ENCODE measurements around the gene GABRP.

The GABRP gene, protein sequence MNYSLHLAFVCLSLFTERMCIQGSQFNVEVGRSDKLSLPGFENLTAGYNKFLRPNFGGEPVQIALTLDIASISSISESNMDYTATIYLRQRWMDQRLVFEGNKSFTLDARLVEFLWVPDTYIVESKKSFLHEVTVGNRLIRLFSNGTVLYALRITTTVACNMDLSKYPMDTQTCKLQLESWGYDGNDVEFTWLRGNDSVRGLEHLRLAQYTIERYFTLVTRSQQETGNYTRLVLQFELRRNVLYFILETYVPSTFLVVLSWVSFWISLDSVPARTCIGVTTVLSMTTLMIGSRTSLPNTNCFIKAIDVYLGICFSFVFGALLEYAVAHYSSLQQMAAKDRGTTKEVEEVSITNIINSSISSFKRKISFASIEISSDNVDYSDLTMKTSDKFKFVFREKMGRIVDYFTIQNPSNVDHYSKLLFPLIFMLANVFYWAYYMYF

DNA sequence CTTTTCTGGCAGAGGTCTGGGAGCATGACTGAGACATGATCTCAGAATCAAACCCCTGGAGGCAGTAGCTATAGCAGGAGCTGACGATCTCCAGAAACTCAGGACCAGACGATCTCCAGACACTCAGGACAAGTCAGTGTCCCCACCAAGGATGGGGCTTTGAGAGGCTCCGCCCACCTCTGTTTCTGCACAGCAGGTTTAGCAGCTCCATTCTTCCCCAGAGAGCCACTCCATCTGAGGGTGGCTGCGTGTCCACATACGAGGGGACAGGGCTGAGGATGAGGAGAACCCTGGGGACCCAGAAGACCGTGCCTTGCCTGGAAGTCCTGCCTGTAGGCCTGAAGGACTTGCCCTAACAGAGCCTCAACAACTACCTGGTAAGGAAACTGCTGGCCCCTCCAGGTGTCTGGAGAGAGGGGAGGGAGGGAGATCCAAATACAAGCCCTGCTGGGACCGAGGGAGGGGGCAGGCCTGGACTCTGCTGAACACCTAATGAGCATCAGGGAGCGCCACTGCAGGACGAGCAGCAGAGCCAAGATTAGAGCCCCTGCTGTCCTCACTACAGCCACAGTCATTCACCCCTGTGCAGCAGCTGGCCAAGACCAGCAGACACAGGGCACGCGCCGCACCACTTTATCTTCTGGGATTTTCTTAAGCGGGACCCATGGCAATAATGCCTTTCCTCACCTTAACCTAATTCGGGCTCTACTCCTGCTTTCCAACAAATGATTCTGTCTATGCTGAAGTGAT, at the start of gene GABRP:
Gene GABRP (plus strand): TSS at position 228 of the 750 bp plus-strand sequence. CDS start 4,891 bp downstream, outside the sequence.
- Histone ChIP-seq H3K4me1 (ENCODE audit: control insufficient read depth, insufficient read depth, low read length) (no peaks in the 10 kb centered on the region), H3K27me3 (ENCODE audit: control insufficient read depth, insufficient read depth, low read length) (no peaks in the 10 kb centered on the region), H3K4me3 (ENCODE audit: low read depth, low read length) (no peak within 1 kb of the TSS), H3K9ac (ENCODE audit: low read depth, low read length) (no peak within 1 kb of the TSS), H3K36me3 (ENCODE audit: control insufficient read depth, insufficient read depth, low read length) (no peaks in the 10 kb centered on the region), H3K9me3 (ENCODE audit: control insufficient read depth, insufficient read depth, low read length) (no peaks in the 10 kb centered on the region)

DNA sequence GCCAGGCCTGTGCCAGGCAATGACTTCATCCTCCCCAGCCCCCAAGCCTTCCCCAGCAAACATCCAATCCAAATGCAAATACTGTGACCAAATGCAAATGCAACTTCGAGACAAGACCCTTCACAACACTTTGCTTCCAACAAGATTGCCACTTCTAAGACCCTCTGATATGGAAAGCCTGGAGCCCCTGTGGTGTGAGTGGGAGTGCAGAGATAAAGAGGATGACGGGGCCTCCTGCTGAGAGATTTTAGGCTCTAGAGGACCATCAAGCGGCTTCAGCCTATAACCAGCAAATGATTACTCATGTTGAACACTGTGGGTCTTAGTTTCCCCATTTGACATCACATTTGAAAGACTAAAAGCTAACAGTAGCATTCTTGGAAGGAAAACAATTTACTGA, 46.6 kb upstream of the GABRP start:
- Histone ChIP-seq H3K27me3 (ENCODE audit: control insufficient read depth, insufficient read depth, low read length) (no peaks in the 10 kb centered on the region), H3K36me3 (ENCODE audit: control insufficient read depth, insufficient read depth, low read length) (no peaks in the 10 kb centered on the region), H3K9ac (ENCODE audit: low read depth, low read length) (no peak overlapping the region), H3K4me1 (ENCODE audit: control insufficient read depth, insufficient read depth, low read length) (peaks cover 9% of the 10 kb centered on the region), H3K4me3 (ENCODE audit: low read depth, low read length) (no peak overlapping the region), H3K9me3 (ENCODE audit: control insufficient read depth, insufficient read depth, low read length) (no peaks in the 10 kb centered on the region)

DNA sequence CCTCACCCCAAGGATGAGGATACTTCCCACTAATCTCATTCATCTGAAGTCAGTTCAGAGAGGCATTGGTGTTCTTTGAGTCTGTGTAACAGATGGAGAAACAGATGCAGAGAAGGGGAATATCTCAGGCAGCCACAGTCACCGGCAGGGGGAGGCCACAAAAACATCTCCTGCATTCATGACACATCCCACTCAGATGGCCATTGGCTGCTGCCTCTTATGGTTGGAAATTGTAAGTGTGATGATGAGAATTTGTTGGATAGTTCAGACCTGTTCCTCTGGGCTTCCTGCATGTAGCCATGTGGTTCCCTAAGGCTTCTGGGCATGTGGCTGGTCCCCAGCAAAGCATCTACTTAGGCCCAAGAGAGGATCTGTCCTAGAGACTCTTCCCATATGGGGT, 45.9 kb upstream of the GABRP start:
- no peaks in the 10 kb centered on the region for H3K36me3 ChIP-seq (ENCODE audit: control insufficient read depth, insufficient read depth, low read length)
- H3K27me3 ChIP-seq (ENCODE audit: control insufficient read depth, insufficient read depth, low read length) = no peaks in the 10 kb centered on the region
- H3K4me1 ChIP-seq (ENCODE audit: control insufficient read depth, insufficient read depth, low read length) = peaks cover 9% of the 10 kb centered on the region
- H3K9ac ChIP-seq (ENCODE audit: low read depth, low read length) = no peak overlapping the region
- no peak overlapping the region for H3K4me3 ChIP-seq (ENCODE audit: low read depth, low read length)
- no peaks in the 10 kb centered on the region for H3K9me3 ChIP-seq (ENCODE audit: control insufficient read depth, insufficient read depth, low read length)

DNA sequence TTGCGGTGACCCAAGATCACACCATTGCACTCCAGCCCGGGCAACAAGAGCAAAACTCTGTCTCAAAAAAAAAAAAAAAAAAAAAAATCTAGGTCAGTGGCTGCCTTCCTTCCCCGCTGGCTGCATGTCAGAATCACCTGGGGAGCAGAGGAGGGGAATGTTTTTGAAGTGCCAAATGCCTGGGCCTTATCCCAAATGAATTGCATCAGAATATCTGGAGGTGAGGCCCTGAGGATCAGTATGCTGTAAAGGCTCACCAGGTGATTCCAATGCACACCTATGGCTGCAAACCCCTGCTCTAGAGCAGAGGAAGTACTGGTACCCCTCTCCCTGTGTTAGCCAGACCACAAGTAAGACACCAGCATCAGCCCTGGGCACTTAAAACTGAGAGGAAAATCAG, 44.7 kb upstream of the GABRP start:
- peaks cover 9% of the 10 kb centered on the region for H3K4me1 ChIP-seq (ENCODE audit: control insufficient read depth, insufficient read depth, low read length)
- H3K36me3 ChIP-seq (ENCODE audit: control insufficient read depth, insufficient read depth, low read length) = no peaks in the 10 kb centered on the region
- no peaks in the 10 kb centered on the region for H3K9me3 ChIP-seq (ENCODE audit: control insufficient read depth, insufficient read depth, low read length)
- H3K4me3 ChIP-seq (ENCODE audit: low read depth, low read length) = no peak overlapping the region
- H3K9ac ChIP-seq (ENCODE audit: low read depth, low read length) = no peak overlapping the region
- no peaks in the 10 kb centered on the region for H3K27me3 ChIP-seq (ENCODE audit: control insufficient read depth, insufficient read depth, low read length)

DNA sequence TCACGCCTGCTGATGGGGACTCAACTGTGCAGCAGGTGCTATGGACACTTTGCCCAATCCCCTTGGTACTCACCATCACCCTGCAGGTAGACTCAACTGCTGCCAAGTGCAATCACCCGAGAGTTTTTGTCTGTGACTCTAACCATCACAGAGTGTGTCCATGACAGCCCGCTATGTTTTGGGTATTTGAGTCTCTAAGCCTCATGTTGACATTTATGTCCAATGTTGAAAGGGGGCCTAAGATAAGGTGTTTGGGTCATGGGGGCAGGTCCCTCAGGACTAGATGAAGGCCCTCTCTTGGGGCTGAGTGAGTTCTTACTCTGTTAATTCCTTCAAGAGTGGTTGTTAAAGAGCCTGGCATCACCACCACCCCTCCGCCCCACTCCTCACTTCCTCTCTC, 44.1 kb upstream of the GABRP start:
- H3K9ac ChIP-seq (ENCODE audit: low read depth, low read length) = no peak overlapping the region
- no peaks in the 10 kb centered on the region for H3K9me3 ChIP-seq (ENCODE audit: control insufficient read depth, insufficient read depth, low read length)
- no peaks in the 10 kb centered on the region for H3K36me3 ChIP-seq (ENCODE audit: control insufficient read depth, insufficient read depth, low read length)
- H3K27me3 ChIP-seq (ENCODE audit: control insufficient read depth, insufficient read depth, low read length) = no peaks in the 10 kb centered on the region
- H3K4me1 ChIP-seq (ENCODE audit: control insufficient read depth, insufficient read depth, low read length) = peaks cover 9% of the 10 kb centered on the region
- no peak overlapping the region for H3K4me3 ChIP-seq (ENCODE audit: low read depth, low read length)

DNA sequence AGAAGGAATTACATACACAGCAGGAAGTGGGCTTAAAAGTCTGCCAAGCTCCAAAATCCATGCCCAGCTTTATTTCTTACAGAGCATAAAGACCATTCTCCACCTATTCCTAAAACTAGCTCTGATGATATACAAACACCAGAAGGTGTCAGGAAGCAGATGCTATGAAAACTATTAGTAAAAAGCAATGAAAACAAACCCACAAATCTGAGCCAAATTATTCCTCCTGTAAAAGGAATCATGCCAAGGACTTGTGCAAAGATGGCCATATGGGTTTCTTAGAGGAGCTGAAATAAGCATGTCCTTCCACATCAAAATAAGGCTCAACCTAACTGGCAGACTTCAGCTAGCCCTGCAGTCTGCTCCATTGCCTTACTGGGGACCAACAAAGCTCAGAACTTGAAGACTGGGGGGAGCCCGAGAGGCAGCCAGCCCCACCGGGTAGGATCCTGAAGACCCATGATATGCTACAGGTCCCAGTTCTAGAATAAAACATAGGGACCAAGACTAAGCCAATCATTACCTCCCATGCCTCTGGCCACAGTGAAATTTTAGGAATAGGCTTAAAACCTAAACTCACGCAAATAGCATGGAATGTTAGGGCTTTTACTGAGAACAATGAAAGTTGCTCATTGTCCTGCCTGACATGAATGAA, 42.8 kb upstream of the GABRP start:
- Histone ChIP-seq H3K4me3 (ENCODE audit: low read depth, low read length) (no peak overlapping the region), H3K4me1 (ENCODE audit: control insufficient read depth, insufficient read depth, low read length) (peaks cover 9% of the 10 kb centered on the region), H3K36me3 (ENCODE audit: control insufficient read depth, insufficient read depth, low read length) (no peaks in the 10 kb centered on the region), H3K9ac (ENCODE audit: low read depth, low read length) (no peak overlapping the region), H3K27me3 (ENCODE audit: control insufficient read depth, insufficient read depth, low read length) (no peaks in the 10 kb centered on the region), H3K9me3 (ENCODE audit: control insufficient read depth, insufficient read depth, low read length) (no peaks in the 10 kb centered on the region)

DNA sequence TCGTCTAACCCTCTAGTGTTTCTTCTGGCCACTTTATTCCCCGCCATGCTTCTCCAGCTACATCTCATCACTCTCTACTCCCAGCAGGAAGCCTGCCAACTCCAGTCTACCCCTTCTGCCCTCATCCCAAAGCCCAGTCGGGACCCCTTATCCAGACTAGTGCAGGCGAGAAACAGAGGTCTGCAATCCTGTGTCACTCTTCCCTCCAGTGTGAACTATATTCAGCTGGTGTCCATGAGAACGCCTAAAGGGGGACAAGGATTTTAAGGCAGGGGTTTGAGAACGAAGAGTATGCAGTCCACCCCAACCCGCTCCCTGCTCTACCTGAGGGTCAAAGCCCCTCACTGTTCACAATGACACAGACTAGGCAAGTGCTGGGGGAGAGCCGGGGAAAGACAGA, 41.7 kb upstream of the GABRP start:
- Histone ChIP-seq H3K9ac (ENCODE audit: low read depth, low read length) (no peak overlapping the region), H3K27me3 (ENCODE audit: control insufficient read depth, insufficient read depth, low read length) (no peaks in the 10 kb centered on the region), H3K4me1 (ENCODE audit: control insufficient read depth, insufficient read depth, low read length) (peaks cover 9% of the 10 kb centered on the region), H3K9me3 (ENCODE audit: control insufficient read depth, insufficient read depth, low read length) (no peaks in the 10 kb centered on the region), H3K36me3 (ENCODE audit: control insufficient read depth, insufficient read depth, low read length) (no peaks in the 10 kb centered on the region), H3K4me3 (ENCODE audit: low read depth, low read length) (no peak overlapping the region)

DNA sequence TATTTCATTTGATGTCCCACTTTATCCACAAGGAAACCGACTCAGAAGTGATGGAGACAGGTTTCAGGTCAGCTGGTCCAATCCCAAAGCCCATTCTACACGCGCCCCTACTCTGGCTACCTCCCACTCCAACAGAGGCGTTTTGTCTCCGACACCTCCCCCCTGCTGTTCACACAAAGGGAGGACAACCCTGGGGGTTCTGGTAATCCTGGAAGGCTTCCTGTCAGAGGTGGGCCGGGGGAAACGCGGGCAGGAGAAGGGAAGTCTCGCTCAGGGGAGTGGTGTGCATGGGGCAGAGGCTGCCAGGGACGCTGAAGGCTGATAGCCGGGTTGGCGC, 39.7 kb upstream of the GABRP start:
- Histone ChIP-seq H3K4me1 (ENCODE audit: control insufficient read depth, insufficient read depth, low read length) (peaks cover 7% of the 10 kb centered on the region), H3K9ac (ENCODE audit: low read depth, low read length) (no peak overlapping the region), H3K27me3 (ENCODE audit: control insufficient read depth, insufficient read depth, low read length) (no peaks in the 10 kb centered on the region), H3K4me3 (ENCODE audit: low read depth, low read length) (peak overlapping the region; percentile 65), H3K9me3 (ENCODE audit: control insufficient read depth, insufficient read depth, low read length) (no peaks in the 10 kb centered on the region), H3K36me3 (ENCODE audit: control insufficient read depth, insufficient read depth, low read length) (peaks cover 4% of the 10 kb centered on the region)

DNA sequence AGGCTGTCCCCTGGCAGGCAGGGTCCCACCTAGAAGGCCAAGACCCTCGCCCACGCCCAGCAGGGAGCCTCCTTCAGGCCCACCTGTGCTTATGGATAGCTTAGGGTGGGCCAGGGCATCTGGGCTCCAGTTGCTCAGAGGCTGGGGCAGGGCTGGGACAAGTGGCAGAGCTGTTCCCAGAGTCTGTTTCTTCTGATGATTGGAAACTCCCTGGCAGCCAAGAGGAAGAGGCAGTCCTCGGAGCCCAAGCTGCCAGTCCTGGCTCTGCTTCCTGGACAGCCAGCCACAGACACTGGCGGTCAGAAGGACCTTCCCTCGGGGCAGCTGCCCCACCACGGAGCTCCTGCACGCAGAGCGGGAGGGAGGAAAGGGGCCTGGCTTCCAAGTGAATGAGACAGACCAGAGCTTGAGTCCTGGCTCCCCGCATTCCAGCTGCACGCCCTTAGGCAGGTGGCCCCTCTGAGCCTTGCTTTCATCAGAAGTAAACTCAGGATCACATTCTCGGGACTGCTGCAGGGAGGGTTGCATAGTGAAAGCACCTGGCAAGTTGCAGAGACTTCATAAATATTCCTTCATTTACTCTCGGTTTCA, 37.9 kb upstream of the GABRP start:
- Histone ChIP-seq H3K36me3 (ENCODE audit: control insufficient read depth, insufficient read depth, low read length) (peaks cover 4% of the 10 kb centered on the region), H3K9me3 (ENCODE audit: control insufficient read depth, insufficient read depth, low read length) (no peaks in the 10 kb centered on the region), H3K27me3 (ENCODE audit: control insufficient read depth, insufficient read depth, low read length) (peaks cover 2% of the 10 kb centered on the region), H3K4me1 (ENCODE audit: control insufficient read depth, insufficient read depth, low read length) (peaks cover 3% of the 10 kb centered on the region), H3K4me3 (ENCODE audit: low read depth, low read length) (no peak overlapping the region), H3K9ac (ENCODE audit: low read depth, low read length) (peak overlapping the region; percentile 28)

DNA sequence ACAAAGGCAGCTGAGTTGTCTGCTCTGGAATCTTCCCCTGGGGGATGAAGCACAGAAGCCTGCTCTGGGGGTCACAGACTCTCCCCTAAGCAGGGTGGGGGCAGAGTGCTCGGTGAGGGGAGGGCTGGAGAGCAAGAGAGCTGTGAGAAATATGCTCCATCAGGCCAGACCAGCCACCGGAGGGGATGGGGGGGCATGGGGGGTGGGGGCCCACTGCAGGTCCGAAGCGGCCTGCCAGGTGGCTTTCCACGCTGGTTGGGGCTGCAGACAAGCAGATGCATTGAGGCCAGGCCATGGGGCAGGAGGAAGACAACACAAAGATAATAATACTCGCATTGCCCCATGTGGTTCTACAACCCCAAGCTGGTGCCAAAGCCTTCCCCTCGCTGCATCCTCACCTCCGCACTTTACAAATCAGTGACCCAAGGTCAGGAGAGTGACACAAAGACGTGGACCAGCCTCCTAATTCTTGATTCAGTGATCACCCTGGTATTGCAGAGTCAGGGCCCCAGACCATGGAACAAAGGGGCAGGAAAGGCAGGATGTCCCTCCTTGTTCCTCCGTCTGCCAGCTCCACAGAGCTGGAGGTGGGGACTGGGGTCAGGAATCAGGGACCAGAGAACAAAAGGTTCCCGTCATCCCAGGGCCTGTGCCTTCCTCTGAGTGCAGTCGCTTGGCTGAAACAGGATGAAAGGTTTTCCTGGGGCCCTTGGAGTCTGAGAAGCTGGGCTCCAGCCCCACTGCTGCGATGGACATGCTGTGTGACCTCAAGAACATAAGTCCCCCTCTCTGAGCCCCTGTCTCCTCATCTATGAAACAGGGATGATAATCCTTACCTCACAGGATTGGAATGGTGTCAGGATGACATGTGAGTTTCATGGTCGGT, 37.2 kb upstream of the GABRP start:
- no peaks in the 10 kb centered on the region for H3K9me3 ChIP-seq (ENCODE audit: control insufficient read depth, insufficient read depth, low read length)
- peaks cover 2% of the 10 kb centered on the region for H3K27me3 ChIP-seq (ENCODE audit: control insufficient read depth, insufficient read depth, low read length)
- H3K9ac ChIP-seq (ENCODE audit: low read depth, low read length) = no peak overlapping the region
- H3K36me3 ChIP-seq (ENCODE audit: control insufficient read depth, insufficient read depth, low read length) = peaks cover 4% of the 10 kb centered on the region
- peaks cover 3% of the 10 kb centered on the region for H3K4me1 ChIP-seq (ENCODE audit: control insufficient read depth, insufficient read depth, low read length)
- no peak overlapping the region for H3K4me3 ChIP-seq (ENCODE audit: low read depth, low read length)

DNA sequence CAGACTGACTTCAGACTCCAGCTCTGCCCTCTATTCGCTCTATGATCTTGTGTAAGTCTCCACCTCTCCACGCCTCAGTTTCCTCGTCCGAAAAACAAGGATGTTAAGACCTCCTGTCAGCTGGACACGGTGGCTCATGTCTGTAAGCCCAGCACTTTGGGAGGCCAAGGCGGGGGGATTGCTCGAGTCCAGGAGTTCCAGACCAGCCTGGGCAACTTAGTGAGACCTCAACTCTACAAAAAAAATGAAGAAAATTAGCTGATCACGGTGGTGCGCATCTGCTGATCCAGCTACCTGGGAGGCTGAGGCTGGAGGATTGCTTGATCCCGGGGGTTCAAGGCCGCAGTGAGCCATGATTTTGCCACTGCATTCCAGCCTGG, 36.6 kb upstream of the GABRP start:
- Histone ChIP-seq H3K9ac (ENCODE audit: low read depth, low read length) (no peak overlapping the region), H3K4me1 (ENCODE audit: control insufficient read depth, insufficient read depth, low read length) (peaks cover 3% of the 10 kb centered on the region), H3K9me3 (ENCODE audit: control insufficient read depth, insufficient read depth, low read length) (no peaks in the 10 kb centered on the region), H3K36me3 (ENCODE audit: control insufficient read depth, insufficient read depth, low read length) (peaks cover 4% of the 10 kb centered on the region), H3K27me3 (ENCODE audit: control insufficient read depth, insufficient read depth, low read length) (peaks cover 2% of the 10 kb centered on the region), H3K4me3 (ENCODE audit: low read depth, low read length) (no peak overlapping the region)
